WERI-Rb-1 (cell line): ENCODE data around the gene GJB5.

Experiments used
- DNase-seq: peaks from one replicate; pipeline ENCODE4 v3.0.0-alpha.2; 2020
- H3K27ac ChIP-seq: fragments of 250-450 bp; sonication (Bioruptor Pico); 2 replicates; pipeline ENCODE4 v1.5.1; 2020; ENCODE audit warnings: mild to moderate bottlenecking, moderate library complexity
- H3K27me3 ChIP-seq: fragments of 250-450 bp; sonication (Bioruptor Pico); 2 replicates; pipeline ENCODE4 v1.5.1; 2021; ENCODE audit warnings: mild to moderate bottlenecking, low read depth, moderate library complexity; ENCODE audit not compliant: insufficient read depth, severe bottlenecking
- H3K36me3 ChIP-seq: fragments of 250-450 bp; sonication (Bioruptor Pico); 2 replicates; pipeline ENCODE4 v1.5.1; 2020; ENCODE audit warnings: mild to moderate bottlenecking, moderate library complexity
- H3K4me3 ChIP-seq: 2 replicates; pipeline ENCODE4 v1.5.1; 2011; ENCODE audit warnings: low read depth, mild to moderate bottlenecking, control low read depth, low read length
- H3K9me3 ChIP-seq: fragments of 250-450 bp; sonication (Bioruptor Pico); 2 replicates; pipeline ENCODE4 v1.5.1; 2021; ENCODE audit warnings: mild to moderate bottlenecking, moderate library complexity; ENCODE audit not compliant: severe bottlenecking
- CTCF ChIP-seq: IDR thresholded peaks from 2 replicates; pipeline ENCODE4 v1.5.1; 2011; ENCODE audit warnings: low read depth, mild to moderate bottlenecking, control low read depth, inconsistent platforms, low read length

Gene GJB5

GRCh38 chr1:34754964-34755637 lies at the start of gene GJB5:
Gene GJB5 (plus strand): TSS chr1:34755047. CDS start chr1:34757331, 2,284 bp downstream.
- no peaks in the 10 kb centered on the region for H3K36me3 ChIP-seq
- TF ChIP-seq CTCF: no peak
- DNase-seq: no peak
- H3K4me3 ChIP-seq: no peak within 1 kb of the TSS
- no peak within 1 kb of the TSS for H3K27ac ChIP-seq
- H3K27me3 ChIP-seq: peaks cover 84% of the 10 kb centered on the region
- no peaks in the 10 kb centered on the region for H3K9me3 ChIP-seq

GRCh38 chr1:34705077-34705476 lies 49.8 kb upstream of the GJB5 start:
- no peaks in the 10 kb centered on the region for H3K9me3 ChIP-seq
- H3K36me3 ChIP-seq: no peaks in the 10 kb centered on the region
- TF ChIP-seq CTCF: no peak

DNA sequence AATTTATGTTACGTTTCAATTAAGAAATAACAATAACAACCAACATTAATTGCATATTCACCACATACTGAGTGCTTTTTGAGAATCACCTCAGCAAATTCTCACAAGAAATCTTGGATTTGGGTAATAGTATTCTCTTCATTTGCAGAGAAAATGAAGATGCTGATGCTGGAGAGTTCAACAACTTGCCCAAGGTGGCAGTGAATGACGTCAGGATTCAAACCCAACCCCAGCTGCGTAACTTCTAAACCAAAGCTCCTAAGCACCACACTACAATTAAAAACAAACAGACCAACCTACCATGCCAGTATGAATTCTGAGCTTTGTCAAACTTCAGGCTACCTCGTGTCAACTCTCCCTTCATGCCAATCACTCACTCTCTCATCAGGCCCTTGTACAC lies 46.7 kb upstream of the GJB5 start:
- no peak for DNase-seq
- peaks cover 80% of the 10 kb centered on the region for H3K27me3 ChIP-seq
- no peak overlapping the region for H3K4me3 ChIP-seq
- no peaks in the 10 kb centered on the region for H3K9me3 ChIP-seq
- H3K36me3 ChIP-seq: no peaks in the 10 kb centered on the region
- no peak for TF ChIP-seq CTCF
- no peak overlapping the region for H3K27ac ChIP-seq

More at GRCh38 chr1:34705077-34705476, 49.8 kb upstream of the GJB5 start:
- Histone ChIP-seq H3K27me3 (peaks cover 86% of the 10 kb centered on the region), H3K27ac (no peak overlapping the region), H3K4me3 (no peak overlapping the region)
- no peak for DNase-seq

- no peak overlapping the region for H3K27ac ChIP-seq
- H3K4me3 ChIP-seq: no peak overlapping the region
- no peaks in the 10 kb centered on the region for H3K9me3 ChIP-seq
- DNase-seq: no peak
- TF ChIP-seq CTCF: no peak
- H3K27me3 ChIP-seq: peaks cover 78% of the 10 kb centered on the region
- H3K36me3 ChIP-seq: no peaks in the 10 kb centered on the region
Observed at GRCh38 chr1:34709547-34709946, 45.3 kb upstream of the GJB5 start.

DNA sequence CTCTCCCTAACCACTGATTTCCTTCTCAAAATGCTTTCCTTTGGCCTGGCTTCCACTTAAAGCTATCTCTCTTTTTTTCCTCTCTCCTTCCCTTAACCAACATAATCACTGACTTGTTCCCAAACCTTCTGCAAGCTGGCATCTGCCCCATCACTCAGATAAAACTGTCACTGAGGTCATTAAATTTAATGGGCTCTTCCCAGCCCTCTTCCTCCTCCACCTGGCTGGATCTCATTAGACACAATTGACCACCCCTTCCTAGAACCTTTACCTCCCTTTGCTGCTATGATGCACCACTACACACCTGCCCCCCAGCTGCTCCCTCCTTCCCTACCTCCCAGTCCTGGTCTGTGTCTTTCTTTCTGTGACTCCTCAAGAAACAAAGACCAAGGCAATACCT lies 44.0 kb upstream of the GJB5 start:
- DNase-seq: no peak
- no peaks in the 10 kb centered on the region for H3K36me3 ChIP-seq
- no peak overlapping the region for H3K27ac ChIP-seq
- H3K4me3 ChIP-seq: no peak overlapping the region
- no peak for TF ChIP-seq CTCF
- H3K27me3 ChIP-seq: peaks cover 77% of the 10 kb centered on the region
- H3K9me3 ChIP-seq: no peaks in the 10 kb centered on the region

DNA sequence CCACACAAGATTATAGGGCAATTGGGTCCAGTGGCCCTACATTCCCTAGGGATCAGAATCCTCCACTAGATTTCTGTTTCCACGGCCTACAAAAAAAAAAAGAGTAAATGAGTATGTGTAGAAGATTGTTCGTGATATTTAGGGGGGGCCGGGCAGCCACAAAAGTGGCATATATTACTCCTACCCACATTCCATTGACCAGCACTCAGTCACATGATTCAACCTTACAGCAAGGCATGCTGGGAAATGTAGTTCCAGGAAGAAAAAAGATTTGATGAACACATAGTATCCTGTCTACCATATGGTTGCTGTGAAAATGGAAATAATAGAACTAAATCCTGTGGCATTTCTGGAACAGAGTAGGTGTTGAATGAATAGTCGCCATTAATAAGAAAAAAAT lies 43.4 kb upstream of the GJB5 start:
- Histone ChIP-seq H3K9me3 (no peaks in the 10 kb centered on the region), H3K27me3 (peaks cover 72% of the 10 kb centered on the region), H3K4me3 (no peak overlapping the region), H3K27ac (no peak overlapping the region), H3K36me3 (no peaks in the 10 kb centered on the region)
- no peak for DNase-seq
- TF ChIP-seq CTCF: no peak
